Fibroblast of upper back skin (primary cell): ENCODE data around the gene BEST4.
A peak's percentile ranks its signal among the peaks of the same experiment; 100 is the strongest.
"Not testable (repeated sequence)": the region's sequence is repeated elsewhere in the genome, so short reads cannot be mapped to it uniquely, and the experiment has no call there.

Experiments used
- DNase-seq: peaks from one replicate; pipeline ENCODE4 v3.0.0-alpha.2; 2013

The BEST4 gene

GRCh38 chr1:44801491-44802305 lies 13.7 kb upstream of the BEST4 start:
- DNase-seq, result no peak

- DNase-seq, result peak; percentile 98
Observed at GRCh38 chr1:44799770-44800584, 12.0 kb upstream of the BEST4 start, which contains the start of gene PLK3. Gene PLK3, plus strand, starts transcription at chr1:44800377. Its CDS starts 87 bp downstream, at chr1:44800464.

- DNase-seq, result no peak
Observed at GRCh38 chr1:44798481-44799365, 10.8 kb upstream of the BEST4 start.

GRCh38 chr1:44797886-44798285 lies 9.9 kb upstream of the BEST4 start:
- not testable (repeated sequence) for DNase-seq

GRCh38 chr1:44792736-44793502 lies 4.9 kb upstream of the BEST4 start:
- no peak for DNase-seq

- DNase-seq, result no peak
Observed at GRCh38 chr1:44790968-44791801, 3.2 kb upstream of the BEST4 start.

GRCh38 chr1:44787506-44787905 lies 464 bp downstream of the BEST4 start:
- no peak for DNase-seq

GRCh38 chr1:44786841-44787426 lies 1.0 kb downstream of the BEST4 start:
- no peak for DNase-seq

GRCh38 chr1:44786138-44786840 lies 1.7 kb downstream of the BEST4 start:
- DNase-seq, result peak; percentile 41

- DNase-seq, result no peak
Observed at GRCh38 chr1:44785501-44786137, 2.4 kb downstream of the BEST4 start.

GRCh38 chr1:44785029-44785380 lies 3.0 kb downstream of the BEST4 start:
- no peak for DNase-seq

- DNase-seq, result no peak
Observed at GRCh38 chr1:44784094-44785028, 3.6 kb downstream of the BEST4 start.

GRCh38 chr1:44783697-44784093 lies 4.3 kb downstream of the BEST4 start:
- DNase-seq, result no peak

GRCh38 chr1:44780583-44781121 lies 7.3 kb downstream of the BEST4 start:
- no peak for DNase-seq

- DNase-seq, result no peak
Observed at GRCh38 chr1:44778705-44779576, 9.0 kb downstream of the BEST4 start.

GRCh38 chr1:44777969-44778635 lies 9.9 kb downstream of the BEST4 start:
- no peak for DNase-seq

- no peak for DNase-seq
Observed at GRCh38 chr1:44777547-44777946, 10.4 kb downstream of the BEST4 start.
